Measurements from ENCODE around the gene DYRK1A.
"Not testable (repeated sequence)": the region's sequence is repeated elsewhere in the genome, so short reads cannot be mapped to it uniquely, and the experiment has no call there.

DYRK1A gene

GRCh38 chr21:37484535-37485474, 118.2 kb downstream of the DYRK1A start:
- no peak for DNase-seq (ENCODE audit: low read depth in 2 of 2)

GRCh38 chr21:37489553-37489952, 123.0 kb downstream of the DYRK1A start:
- DNase-seq (ENCODE audit: low read depth in 2 of 2), result no peak

GRCh38 chr21:37490084-37490483, 123.5 kb downstream of the DYRK1A start:
- no peak for DNase-seq (ENCODE audit: low read depth in 2 of 2)

GRCh38 chr21:37496972-37497371, 130.4 kb downstream of the DYRK1A start:
- DNase-seq (ENCODE audit: low read depth in 2 of 2), result no peak

- DNase-seq (ENCODE audit: low read depth in 2 of 2), result no peak
Observed at GRCh38 chr21:37498664-37499063, 132.1 kb downstream of the DYRK1A start.

- no peak for DNase-seq (ENCODE audit: low read depth in 2 of 2)
Observed at GRCh38 chr21:37502947-37503346, 136.4 kb downstream of the DYRK1A start.

- DNase-seq (ENCODE audit: low read depth in 2 of 2), result no peak
Observed at GRCh38 chr21:37503848-37504467, 137.4 kb downstream of the DYRK1A start.

GRCh38 chr21:37505963-37506362, 139.4 kb downstream of the DYRK1A start:
- DNase-seq (ENCODE audit: low read depth in 2 of 2), result no peak

- no peak for DNase-seq (ENCODE audit: low read depth in 2 of 2)
Observed at GRCh38 chr21:37507716-37508115, 141.1 kb downstream of the DYRK1A start.

GRCh38 chr21:37508341-37508740, 141.8 kb downstream of the DYRK1A start:
- DNase-seq (ENCODE audit: low read depth in 2 of 2), result no peak

- no peak for DNase-seq (ENCODE audit: low read depth in 2 of 2)
Observed at GRCh38 chr21:37509802-37510393, 143.3 kb downstream of the DYRK1A start.

- DNase-seq (ENCODE audit: low read depth in 2 of 2), result no peak
Observed at GRCh38 chr21:37511848-37512247, 145.3 kb downstream of the DYRK1A start.

- DNase-seq (ENCODE audit: low read depth in 2 of 2), result no peak
Observed at GRCh38 chr21:37513383-37513782, 146.8 kb downstream of the DYRK1A start.

- no peak for DNase-seq (ENCODE audit: low read depth in 2 of 2)
Observed at GRCh38 chr21:37514038-37514667, 147.6 kb downstream of the DYRK1A start.

- DNase-seq (ENCODE audit: low read depth in 2 of 2), result no peak
Observed at GRCh38 chr21:37516998-37517397, 150.4 kb downstream of the DYRK1A start.

- DNase-seq (ENCODE audit: low read depth in 2 of 2), result no peak
Observed at GRCh38 chr21:37520801-37521200, 154.2 kb downstream of the DYRK1A start.

GRCh38 chr21:37521658-37522057, 155.1 kb downstream of the DYRK1A start:
- DNase-seq (ENCODE audit: low read depth in 2 of 2), result no peak

GRCh38 chr21:37522641-37523295, 156.2 kb downstream of the DYRK1A start:
- DNase-seq (ENCODE audit: low read depth in 2 of 2), result no peak

GRCh38 chr21:37524944-37525343, 158.4 kb downstream of the DYRK1A start:
- DNase-seq (ENCODE audit: low read depth in 2 of 2), result not testable (repeated sequence)

- no peak for DNase-seq (ENCODE audit: low read depth in 2 of 2)
Observed at GRCh38 chr21:37525810-37526209, 159.2 kb downstream of the DYRK1A start.

GRCh38 chr21:37527103-37527502, 160.5 kb downstream of the DYRK1A start:
- no peak for DNase-seq (ENCODE audit: low read depth in 2 of 2)

GRCh38 chr21:37527716-37528115, 161.1 kb downstream of the DYRK1A start:
- DNase-seq (ENCODE audit: low read depth in 2 of 2), result no peak
